Measurements from ENCODE around the gene KRT6A.
"Not testable (repeated sequence)": the region's sequence is repeated elsewhere in the genome, so short reads cannot be mapped to it uniquely, and the experiment has no call there.

KRT6A gene

DNA sequence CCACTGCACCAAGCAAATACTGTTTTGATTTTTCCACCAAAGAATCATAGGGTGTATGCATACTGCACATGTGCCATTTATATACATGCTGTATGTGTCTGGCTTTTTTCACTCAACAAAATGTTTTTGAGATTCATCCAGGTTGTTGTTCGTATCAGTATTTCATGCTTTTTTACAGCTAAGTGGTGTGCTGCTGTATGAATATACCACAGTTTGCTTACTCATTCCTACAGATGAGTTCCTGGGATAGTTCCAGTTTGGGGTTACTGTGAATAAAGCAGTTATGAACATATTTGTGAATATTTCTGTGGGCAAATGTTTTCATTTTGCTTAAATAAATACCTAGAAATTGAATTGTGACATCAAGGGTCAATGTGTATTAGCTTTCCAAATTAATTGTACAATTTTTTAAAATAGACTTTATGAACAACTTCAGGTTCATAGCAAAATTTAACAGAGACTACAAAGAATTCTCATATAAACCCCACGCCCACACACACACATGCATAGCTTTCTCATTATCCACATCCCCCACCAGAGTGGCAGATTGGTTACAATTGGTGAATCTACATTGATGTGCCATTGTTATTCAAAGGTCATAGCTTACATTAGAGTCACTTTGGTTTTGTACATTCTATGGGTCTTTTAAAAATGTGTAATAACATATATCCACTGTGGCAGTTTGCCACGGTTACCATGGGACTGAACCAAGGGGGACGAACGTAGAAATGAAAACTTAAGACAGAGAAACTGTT is 6.9 kb upstream of the KRT6A start:
- no peak for DNase-seq

DNA sequence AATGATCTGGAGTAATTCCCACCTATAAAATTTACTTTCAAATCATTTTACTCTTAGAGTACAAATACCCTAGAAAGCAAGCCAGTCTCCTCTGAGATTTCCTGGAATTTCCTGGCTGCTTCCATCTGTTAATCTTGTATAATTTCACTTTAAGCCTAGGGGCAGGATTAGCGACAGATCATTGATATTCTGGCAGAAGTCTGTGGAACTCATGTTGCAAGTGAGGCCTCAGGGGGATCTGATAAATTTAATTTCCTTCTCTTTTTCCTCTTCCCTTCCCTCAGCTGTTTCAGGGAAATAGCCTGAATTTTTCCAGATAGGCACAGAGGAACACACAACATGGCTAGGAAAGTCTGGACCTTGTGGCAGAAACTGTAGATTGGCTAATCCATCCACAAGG is 5.9 kb upstream of the KRT6A start:
- no peak for DNase-seq

DNA sequence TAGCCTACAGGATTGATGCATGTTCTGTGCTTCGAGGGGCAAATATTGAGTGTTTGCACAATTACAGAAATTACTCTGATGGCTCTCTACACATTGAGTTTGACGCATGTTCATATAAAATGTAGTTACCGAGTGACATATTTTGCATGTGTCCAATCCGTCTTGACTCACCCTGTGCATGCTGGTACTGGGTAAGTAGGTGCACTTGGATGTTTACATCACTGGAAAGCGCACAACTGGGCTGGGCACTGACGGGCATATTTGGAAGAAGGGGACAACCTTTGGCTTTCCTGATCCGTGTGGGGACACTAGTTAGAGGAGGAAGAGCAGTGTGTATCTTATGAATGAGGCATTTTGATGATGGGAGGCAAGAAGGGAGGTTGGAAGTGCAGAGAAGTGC is 4.9 kb upstream of the KRT6A start:
- no peak for DNase-seq

GRCh38 chr12:52496590-52497071 is 3.6 kb upstream of the KRT6A start:
- DNase-seq, result no peak

DNA sequence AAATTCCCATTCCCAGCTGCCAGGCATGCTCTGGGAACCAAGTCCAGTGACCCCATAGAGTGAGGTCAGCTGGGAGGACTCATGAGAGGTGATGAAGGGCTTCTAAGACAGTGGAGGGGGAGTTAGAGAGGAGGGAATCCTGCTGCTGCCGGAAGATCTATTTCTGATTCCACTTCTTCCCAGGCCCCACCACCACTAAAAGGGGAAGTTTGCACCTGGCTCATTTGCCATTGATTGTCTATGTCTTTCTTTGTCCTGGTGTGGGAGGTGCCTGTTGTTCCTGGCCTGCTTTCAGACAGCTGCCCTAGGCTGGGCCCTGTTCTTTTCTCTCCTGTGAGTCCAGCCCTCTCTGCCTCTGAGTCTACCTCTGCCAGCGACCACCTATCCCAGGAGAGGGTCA is 3.0 kb upstream of the KRT6A start:
- no peak for DNase-seq

- peak; percentile 63 for DNase-seq
Measured at GRCh38 chr12:52495389-52495788, 2.3 kb upstream of the KRT6A start.

GRCh38 chr12:52494518-52494917 is 1.5 kb upstream of the KRT6A start:
- no peak for DNase-seq

- no peak for DNase-seq
Measured at GRCh38 chr12:52494100-52494499, 1.0 kb upstream of the KRT6A start.

DNA sequence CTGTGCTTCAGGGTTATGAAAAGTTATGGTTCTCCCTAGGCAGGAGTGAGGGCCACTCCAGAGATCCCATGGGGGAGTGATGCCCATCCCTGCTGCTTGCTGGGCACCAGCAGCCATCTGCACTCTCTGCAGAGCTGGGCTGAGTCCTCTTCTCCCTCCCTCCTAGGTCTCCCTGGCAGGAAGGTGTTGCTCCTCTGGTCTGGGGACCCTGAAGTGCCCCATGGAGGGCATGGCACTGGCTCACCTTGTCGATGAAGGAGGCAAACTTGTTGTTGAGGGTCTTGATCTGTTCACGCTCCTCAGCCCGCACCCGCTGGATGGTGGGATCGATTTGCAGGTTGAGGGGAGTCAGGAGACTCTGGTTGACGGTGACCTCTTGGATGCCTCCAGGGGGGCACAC is 652 bp downstream of the KRT6A start:
- not testable (repeated sequence) for DNase-seq

DNA sequence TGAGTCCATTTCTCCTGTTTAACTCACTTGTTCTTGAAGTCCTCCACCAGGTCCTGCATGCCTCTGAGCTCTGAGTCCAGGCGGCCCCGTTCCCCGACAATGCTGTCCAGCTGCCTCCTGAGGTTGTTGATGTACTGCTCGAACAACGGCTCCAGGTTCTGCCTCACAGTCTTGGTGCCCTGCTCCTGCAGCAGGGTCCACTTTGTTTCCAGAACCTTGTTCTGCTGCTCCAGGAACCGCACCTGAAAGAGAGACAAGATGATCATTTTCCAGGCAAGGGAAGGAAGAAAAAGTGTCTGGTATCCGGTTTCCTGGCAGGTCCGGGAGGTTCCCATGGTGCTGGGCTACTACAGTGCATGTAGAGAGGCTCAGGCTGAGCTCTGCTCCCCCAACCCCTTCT is 1.6 kb downstream of the KRT6A start:
- DNase-seq, result not testable (repeated sequence)

DNA sequence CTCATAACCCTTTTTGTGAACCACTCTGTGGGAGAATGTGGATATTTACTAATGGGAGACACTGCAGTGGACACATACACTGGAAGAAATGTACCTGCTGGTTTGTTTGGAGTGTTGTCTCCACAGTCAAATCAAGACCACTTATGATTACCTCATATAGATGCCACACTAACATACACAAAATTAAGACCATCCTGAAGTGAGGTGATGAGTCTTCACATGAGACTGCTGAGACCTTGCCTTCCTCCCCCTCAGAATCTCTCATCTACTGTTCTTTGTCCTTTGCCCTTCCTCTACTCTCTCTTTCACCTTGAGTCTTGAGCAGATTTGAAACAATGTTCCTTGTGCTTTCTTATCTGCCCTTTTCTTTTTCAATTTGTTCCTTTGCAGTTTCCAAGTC is 4.3 kb downstream of the KRT6A start:
- no peak for DNase-seq

GRCh38 chr12:52487744-52488443 is 5.2 kb downstream of the KRT6A start:
- DNase-seq, result not testable (repeated sequence)

DNA sequence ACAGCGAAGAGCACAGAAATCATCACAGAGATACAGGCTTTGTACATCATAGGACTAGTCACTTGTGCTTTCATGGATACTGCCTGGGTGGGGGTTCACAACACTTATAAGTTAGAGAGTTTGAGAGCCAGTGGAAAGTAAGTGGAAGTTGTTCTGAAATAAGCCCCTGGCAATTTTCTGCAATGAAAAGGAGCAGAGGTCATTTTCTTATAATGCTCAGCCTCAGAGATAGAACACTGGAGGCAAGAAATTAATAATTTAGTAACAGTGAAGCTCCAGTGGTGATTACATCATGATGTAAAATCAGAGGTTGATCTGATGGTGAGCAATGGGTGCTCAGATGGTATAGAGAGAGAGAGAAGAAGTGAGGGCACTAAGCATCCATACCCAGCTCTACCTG is 5.8 kb downstream of the KRT6A start:
- DNase-seq, result no peak

GRCh38 chr12:52486166-52487105 is 6.6 kb downstream of the KRT6A start:
- DNase-seq, result no peak

DNA sequence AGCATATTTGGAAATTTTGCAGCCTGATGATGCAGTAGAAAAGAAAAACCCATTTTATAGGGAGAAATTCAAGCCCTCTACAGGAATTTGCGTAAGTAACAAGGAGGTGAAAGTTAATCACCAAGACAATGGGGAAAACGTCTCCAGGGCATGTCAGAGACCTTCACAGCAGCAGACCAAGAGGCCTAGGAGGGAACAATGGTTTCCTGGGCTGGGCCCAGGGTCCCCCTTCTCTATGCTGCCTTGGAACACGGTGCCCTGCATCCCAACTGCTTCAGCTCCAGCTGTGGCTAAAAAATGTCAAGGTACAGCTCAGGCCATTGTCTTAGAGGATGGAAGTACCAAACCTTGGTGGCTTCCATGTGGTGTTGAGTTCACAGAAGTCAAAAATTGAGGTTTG is 13.0 kb downstream of the KRT6A start:
- DNase-seq, result no peak

DNA sequence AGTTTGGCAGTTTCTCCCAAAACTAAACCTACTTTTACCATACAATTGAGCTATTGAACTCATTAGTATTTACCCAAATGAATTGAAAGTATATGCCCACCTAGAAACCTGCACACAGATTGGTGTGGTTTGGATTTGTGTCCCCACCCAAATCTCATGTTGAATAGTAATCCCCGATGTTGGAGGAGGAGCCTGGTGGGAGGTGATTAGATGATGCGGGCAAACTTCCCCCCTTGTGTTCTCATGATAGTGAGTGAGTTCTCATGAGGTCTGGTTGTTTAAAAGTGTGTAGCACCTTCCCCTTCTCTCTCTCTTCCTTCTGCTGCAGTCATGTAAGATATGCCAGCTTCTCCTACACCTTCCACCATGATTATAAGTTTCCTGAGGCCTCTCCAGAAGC is 15.4 kb downstream of the KRT6A start:
- no peak for DNase-seq

DNA sequence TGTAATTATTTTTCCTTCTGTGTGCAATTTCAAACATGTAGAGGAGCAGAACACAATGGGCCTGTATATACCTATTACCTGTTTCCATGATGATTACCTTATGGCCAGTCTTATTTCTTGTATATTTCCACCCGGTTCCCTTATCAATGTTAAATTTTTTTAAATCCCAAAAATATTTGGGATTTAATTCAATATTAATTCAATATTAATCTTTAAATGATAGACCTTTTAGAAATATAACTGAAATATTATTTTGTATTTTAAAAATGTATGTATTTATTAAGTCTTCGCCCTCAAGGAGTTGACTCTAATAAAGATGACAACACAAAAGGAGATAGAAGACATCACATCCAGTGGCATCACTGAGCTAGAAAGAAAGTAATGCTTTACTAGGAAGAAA is 18.8 kb downstream of the KRT6A start:
- DNase-seq, result no peak

DNA sequence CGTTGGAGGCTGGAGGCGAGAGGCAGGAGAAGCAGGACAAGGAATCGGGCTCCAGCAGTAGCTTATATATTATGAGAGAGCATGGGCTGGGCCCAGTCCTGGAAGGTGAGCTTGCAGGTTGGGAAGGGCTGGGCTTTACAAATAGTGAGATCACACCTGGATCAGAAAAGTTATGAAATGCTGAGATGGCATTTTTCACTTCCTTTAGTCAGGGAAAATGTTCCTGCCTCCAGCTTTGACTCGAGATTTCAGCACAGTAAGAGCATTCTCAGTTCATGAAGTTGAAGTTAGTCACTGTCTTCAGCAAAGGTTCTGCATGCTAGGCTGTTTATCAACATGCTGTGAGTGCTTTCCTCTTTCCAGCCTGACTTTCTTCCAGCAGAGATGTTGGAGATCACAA is 19.3 kb downstream of the KRT6A start, which contains the start of gene KRT6C:
TSS of gene KRT6C (minus strand) at position 38 of the 400 bp plus-strand sequence. CDS start 68 bp downstream, outside the sequence.
- no peak for DNase-seq

- DNase-seq, result no peak
Measured at GRCh38 chr12:52469853-52470252, 23.2 kb downstream of the KRT6A start.

GRCh38 chr12:52464897-52465296 is 28.2 kb downstream of the KRT6A start:
- no peak for DNase-seq

DNA sequence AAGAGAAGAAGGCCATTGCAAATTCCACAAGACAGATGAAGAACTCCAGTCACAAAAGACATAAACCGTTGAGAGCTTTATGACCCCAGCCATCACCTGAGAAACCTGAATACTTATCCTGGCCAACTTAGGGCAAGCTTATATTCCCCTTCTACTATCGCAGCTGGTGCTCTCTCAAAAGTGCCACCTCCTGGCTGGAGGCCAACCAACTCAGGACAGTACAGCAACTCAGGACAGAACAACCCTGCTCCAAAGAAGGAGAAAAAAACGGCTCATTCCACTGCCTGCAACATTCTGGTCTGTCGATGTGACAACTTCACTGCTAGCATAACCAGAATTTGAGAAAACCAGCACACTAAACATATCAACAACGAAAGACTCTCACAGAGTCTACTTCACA is 31.4 kb downstream of the KRT6A start:
- DNase-seq, result no peak

DNA sequence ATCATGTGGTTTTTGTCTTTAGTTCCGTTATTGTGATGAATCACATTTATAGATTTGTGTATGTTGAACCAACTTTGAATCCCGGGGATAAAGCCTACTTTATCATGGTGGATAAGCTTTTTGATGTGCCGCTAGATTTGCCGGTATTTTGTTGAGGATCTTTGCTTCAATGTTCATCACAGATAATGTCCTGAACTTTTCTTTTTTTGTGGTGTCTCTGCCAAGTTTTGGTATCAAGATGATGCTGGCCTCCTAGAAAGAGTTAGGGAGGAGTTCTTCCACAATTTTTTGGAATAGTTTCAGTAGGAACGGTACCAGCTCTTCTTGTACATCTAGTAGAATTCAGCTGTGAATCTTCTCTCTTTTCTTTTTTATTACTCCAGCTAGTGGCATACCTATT is 34.2 kb downstream of the KRT6A start:
- DNase-seq, result no peak

DNA sequence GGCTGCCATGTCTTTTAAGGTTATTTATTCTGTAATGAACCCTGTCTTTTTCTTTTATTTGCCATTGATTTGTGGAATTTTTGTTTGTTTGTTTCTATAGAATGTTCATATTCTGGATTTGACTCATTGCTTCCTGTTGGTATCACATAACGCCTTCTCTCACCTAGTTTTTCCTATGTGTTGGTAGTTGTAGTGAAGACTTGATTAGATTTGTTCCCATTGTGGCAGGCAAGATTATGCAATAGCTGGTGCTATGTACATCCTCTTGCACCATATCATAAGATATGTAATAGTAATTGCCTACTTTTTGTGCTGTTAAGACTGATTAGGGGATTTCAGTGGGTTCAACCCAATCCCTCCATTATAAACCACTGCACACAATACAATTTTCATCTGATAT is 37.2 kb downstream of the KRT6A start:
- no peak for DNase-seq

Data from DMS79 (cell line).